IPS DF 4.7 (cell line): ENCODE data around the gene MALRD1.

Experiments used
- DNase-seq: peaks from one replicate; pipeline ENCODE4 v3.0.0-alpha.2; 2013; ENCODE audit warnings: low spot score; ENCODE audit errors: extremely low read depth

MALRD1 gene

DNA sequence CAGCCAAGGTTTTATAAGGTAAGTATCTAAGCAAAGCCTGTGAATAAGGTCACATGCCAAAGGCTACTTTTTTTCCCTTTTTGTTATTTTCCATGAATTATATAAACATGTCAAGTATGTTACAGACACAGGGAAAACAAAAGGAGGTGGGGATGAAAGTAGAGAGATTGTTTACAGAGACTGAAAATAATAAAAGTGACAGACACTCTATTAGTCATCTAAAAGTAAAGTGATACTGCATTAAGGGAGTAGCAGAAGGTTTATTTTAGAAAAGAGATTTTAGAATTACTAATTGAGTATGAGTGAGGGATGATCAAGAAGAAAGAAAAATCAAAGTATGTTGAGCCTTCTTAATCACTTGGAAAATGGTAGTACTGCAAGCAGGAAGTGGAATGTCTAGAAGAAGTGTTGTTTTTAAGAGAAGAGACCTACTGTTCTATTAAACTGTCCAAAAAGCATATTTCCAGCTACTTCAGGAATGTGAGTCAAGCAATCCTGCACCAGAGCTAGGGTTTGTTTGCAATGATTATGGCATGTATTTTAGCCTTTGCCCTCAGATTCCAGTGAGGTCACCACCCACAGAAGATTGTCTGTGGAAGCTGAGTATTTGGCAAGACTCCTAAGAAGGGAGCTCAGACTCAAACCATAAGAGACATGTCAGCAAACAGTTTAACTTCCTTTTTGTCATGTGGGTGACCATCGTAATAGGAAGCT, 589.7 kb downstream of the MALRD1 start:
- no peak for DNase-seq

DNA sequence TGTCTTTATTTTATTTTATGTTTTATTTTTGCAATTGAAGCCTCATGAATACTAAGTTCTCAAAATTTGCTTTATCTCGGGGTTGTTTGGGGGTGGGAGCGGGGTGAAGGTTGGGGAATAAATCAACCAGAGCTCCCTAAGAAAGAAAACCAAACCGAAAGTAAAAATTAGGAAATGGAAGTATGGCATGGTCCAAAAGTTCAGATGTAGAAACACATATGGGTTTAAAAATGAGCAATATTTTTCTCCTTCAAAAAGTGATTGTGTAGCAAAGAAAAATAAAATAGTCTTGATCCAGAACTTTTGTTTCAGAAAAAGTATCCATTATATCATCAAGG, 590.3 kb downstream of the MALRD1 start:
- no peak for DNase-seq

DNA sequence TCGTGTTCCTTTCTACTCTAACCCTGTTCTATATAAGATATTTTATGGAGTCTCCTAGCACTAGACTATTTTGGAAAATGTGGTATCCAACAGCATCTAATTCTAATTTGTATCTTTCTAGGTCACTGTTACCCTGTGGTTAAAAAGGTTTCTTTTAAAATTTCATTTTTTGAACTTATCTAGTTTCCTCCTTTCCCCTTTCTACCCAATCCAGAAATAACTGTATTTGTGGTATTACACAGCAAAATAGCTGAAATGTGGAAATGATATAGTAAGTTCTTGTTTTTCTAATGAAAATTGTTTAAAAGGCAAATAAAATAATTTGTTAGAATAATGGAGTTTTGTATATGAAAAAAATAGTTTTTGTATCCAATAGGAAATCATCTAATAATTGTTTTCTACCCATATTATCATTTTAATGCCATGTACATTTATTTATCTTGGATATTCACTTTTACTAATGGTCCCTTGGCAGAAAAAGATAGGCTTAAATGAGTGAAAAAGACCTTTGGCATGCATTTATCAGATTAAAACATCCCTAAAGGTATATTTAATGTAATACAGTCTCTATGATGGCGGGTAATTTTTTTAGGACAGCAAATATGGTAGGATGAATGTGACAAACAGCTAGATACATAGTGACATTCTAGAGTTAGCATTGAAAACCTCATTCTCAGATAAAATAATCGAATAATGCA, 592.1 kb downstream of the MALRD1 start:
- no peak for DNase-seq

DNA sequence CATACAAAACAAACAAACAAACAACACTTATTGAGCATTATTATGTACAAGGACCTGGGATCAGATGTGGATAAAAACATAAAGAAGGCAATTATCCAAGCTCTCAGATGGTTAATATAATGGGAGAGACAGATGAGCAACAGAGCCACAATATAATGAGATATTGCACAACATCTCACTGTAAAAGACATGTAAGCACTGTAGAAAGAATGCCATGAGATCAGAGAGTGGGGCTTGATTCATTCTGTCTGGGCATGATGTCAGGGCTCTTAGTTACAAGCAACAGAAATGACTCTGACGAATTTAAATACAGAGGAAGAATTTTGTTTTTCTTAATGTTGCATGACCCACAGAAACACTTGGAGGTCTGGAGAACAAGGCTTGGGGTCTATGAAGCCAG, 602.9 kb downstream of the MALRD1 start:
- DNase-seq: no peak

DNA sequence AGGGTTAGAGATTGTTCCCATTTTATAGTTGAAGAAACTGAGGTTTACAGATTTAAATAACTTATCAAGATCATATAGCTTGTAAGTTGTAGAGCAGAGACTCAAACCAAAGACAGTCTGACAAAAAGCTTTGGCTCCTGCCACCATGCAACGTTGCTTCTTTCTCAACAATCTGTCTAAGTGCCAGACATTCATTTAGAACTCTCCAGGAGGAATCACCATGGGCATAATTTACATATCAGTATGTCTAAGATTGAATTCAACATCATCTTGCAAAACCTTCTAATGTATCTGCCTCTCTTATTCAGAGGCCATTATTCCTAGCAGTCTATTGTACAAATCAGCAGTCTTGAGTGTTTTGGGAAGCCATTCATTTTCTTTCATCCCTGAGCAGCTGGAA, 604.1 kb downstream of the MALRD1 start:
- no peak for DNase-seq

DNA sequence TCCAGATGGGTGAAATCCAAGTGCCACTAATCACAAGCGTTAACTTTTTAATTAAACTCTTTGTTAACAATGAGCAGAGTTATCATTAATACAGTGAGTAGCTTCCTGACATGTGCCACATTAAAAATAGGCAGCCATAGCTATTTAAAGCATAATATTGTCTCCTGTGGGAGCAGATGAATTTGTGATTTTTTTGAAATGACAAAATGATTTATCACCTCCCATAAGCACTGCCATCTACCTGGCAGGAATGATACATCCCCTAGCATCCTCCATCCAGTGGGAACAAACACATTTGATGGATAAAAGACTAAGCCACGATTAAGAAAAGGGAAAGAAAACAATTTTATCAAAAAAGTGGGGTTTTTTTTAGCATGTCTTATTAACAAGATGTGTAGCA, 605.3 kb downstream of the MALRD1 start:
- no peak for DNase-seq

DNA sequence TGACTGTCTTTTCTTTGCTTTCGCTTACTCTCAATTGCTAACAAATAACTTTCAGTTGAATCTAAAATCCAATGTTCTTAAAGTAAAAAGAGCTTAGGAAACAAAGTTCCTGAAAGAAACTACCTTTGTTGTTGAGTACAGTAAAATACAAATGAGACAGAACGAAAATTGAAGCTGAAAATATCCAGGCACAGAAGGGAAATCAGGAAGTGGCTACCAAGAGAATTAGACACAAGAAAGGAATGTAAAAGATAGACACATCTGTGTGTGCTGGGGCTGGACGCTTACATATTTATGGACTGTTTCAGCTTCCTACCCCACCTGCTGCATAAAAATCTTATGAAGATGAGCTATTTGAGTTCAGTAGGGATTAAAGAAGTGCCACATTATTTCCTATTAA, 606.0 kb downstream of the MALRD1 start:
- DNase-seq: no peak

DNA sequence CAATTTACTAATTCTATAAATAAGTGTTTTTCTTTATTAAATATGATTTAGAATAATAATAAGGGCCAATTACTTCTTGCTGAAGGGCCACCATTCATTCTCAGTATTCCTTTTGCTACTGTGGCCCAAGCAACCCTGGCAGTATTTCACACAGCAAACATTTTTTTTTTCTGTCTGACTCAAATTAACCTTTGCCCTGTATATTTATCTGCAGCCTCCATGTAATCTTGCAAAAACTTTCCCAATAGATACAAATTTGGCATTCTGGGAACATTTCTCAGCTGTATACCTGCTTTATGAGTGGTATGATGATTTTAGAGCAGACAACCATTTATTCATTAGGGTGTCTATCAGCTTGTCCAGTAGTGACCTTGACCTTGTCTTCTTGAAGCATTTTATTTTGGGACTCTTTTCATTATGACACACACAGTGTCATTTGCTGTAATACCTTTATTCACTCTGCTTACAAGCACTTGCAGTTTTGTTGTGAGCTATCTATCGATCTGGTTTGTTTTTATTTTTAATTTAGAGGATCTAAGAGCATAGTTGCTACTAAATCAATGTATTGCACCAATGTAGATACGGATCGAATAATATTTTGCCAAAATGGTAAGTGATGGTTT, 607.9 kb downstream of the MALRD1 start:
- no peak for DNase-seq

DNA sequence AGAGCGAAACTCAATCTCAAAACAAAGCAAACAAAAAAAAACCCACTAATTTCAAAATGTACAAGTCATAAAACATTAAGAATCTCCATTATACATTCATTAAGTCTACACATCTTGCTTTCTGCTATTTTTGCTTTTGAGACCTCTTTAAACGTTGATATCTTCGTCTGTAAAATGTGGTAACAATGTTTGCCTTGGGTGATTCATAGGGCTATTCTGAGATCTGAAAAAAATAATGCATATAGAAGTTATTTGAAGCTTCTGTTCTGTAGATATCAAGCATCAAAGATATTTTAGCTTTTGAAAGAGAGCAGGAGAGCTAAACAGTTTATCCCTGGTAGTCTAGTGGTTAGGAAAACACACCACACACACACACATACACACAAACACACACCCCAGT, 609.5 kb downstream of the MALRD1 start:
- DNase-seq: no peak

DNA sequence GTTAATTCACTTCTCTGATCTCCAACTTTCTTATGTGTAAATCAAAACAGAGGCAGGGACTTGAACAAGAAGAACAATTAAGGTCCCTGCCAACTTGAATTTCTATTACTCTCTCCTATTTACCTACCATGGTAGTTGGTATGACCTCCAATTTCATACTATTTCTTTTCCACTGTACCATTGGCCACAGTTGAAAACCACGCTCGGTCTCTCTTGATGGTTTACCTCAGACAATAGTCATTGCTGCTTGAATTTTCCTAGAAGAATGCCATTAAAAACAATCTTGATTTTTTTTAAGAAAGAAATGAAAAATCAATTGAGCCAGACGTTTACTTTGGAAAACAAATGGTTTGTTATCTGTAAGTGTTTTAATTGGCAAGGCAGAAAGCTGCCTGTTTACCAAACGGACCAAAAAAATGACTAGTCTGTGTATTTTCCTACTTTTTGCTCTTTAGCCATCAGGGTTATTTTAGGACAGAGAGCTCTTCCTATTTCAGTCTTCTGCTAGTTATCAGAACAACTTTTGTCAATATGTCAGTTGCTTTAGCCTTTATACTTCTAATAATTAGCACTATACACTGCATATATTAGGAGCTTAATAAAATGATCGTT, 610.1 kb downstream of the MALRD1 start:
- no peak for DNase-seq

DNA sequence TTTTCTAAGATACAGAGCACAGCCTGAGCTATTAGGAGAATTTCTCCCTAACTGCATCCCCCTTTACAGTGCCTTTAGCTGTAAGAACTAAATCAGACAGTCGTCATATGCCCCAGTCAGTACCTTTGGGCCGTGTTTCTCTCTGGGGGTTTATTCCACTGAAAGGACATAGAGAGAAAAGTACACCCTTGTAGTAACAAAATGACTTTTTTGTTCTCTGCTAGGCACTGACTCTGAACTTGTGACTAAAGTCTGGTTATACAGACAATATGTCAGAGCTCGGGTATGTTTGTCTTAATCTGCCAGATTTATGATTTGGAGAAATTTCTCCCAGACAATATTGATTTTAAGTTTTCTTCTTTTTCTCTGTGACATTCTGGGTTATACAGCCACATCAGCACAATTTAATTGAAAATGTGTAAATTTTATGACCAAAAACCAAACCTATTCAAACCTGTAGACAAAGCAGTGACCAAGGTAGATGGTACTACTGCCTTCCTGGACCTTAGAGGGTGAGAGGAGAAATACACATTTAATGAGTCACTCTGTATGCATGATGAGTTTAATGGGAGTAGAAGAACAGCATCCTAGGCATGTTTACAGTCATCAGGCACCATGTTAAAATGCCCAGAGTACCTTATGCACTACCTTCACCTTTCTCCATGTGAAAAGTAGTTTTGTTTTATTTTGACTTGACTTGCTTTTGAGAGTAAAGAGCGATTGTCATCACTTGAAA, 611.5 kb downstream of the MALRD1 start:
- DNase-seq: no peak

DNA sequence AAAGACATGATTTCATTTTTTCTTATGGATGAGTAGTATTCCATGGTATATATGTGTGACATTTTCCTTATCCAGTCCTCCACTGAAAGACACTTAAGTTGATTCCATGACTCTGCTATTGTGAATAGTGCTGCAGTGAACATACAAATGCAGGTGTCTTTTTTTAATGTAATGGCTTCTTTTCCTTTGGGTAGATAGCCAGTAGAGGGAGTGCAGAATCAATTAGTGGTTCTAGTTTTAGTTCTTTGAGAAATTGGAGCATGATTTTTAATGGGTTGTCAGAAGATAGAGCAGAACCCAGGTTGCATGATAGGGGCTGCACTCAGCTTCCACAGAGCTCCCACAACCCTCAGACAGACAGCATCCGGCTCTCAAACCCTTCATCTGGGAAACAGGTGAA, 614.7 kb downstream of the MALRD1 start:
- DNase-seq: no peak

DNA sequence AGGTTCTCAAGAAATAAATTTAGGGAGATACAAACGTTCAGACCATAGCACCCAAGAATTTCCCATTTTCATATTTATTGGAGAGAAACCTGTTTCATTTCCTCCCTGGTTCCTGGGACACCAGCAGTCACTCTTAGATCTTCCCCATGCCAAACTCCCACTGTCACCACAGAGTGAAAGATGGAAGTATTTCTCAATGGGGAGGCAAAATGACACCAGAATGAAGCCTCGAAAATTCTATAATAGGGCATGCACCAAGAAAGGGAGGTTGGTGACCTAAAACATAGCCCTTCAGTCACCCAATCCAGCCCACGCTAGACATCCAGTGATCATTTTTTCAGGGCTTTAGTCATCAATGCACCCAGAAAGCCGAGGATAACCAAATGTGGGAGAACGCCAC, 619.5 kb downstream of the MALRD1 start:
- no peak for DNase-seq

DNA sequence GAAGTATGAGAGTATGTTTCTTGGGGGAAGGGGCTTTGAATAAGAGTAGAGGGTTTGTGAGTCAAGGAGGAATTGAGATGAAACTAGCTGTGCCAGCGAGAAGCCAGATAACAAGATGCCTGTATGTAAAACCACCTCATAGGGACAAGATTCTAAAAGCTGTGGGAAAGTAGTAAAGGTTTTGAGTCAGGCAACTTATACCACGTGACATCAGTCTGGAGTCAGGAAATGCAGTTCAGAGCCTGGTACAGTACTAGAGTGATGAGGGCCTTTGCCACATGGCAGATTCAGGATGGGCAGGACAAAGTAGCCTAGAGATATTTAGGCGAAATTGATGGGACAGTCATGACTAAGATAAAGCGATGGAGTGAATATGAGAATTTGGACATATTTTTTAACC, 627.5 kb downstream of the MALRD1 start:
- no peak for DNase-seq

DNA sequence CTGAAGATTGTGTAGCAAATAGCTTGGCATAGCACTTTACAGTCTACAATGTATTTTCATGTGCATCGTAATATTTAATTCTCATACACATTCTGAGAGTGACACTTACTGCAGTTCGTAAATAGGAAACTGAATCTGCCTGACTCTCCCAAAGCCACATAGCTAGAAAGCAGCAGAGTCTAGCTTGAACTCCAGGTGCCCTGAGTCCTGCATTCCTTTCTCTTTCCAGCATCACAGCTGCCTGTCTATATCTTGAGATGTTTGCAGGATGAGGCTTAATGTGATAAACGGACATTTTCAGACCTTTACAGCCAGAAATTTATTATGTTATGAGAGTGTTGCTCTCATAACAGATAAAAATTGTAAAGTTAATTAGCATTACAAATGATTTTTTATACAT, 634.8 kb downstream of the MALRD1 start:
- no peak for DNase-seq

DNA sequence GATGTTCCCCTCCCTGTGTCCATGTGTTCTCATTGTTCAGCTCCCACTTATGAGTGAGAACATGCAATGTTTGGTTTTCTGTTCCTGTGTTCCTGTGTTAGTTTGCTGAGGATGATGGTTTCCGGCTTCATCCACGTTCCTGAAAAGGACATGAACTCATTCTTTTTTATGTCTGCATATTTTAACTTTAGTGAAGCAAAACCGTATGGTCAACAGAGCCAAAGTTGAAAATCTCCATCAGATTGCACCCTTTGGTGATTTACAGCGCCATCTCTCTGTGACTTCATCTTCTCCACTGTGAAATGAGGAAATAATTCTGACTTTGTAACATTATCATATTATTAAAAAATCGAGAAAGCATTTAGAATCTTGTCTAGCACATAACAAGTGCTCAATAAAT, 635.4 kb downstream of the MALRD1 start:
- no peak for DNase-seq

DNA sequence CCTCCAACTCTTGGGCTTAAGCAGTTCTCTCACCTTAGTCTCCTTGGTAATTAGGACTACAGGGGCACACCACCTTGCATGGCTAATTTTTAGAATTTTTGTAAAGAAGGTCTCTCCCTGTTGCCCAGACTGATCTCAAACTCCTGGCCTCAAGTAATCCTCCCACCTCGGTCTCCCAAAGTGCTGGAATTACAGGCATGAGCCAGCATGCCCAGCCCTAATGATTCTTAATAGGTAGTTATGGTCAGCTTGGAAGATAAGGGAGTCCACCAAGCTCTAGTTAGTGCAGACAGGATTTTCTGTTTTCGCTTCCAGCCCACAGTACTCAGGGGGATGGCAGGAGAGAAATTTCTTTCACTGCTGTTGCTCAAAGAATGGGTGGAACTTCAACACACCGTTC, 639.7 kb downstream of the MALRD1 start:
- no peak for DNase-seq

DNA sequence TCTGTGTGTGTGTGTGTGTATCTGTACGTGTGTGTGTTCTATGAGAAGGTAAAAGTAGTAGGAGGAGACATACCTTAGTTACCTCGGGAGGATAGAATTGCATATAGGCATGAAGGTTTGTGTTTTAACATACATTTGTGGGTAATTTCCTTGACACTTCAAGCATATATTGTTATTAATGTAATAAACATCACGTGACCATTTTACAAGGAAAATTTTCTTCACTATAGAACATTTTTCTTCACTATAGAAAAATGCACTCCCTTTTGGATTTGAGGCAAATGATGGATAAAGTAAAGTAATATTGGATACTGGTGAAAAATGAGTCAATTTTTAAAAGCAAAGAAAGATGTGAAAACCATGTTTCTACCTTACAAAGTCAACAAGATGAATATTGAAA, 640.6 kb downstream of the MALRD1 start:
- DNase-seq: no peak

DNA sequence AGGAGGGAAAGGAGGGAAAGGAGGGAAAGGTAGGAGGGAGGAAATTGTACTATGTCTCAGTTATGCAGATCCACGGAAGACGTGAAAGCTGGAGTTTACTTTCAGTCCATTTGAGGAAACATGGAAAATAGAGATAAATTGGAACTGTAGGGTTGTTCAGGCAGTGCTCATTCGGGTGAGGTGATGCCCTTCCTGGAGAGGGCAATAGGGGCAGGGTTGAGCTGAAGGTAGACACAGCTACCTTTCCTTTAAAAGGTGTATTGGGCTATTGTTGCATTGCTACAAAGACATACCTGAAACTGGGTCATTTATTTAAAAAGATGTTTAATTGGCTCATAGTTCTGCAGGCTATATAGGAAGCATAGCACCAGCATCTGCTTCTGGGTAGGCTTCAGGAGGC, 650.7 kb downstream of the MALRD1 start:
- DNase-seq: no peak

DNA sequence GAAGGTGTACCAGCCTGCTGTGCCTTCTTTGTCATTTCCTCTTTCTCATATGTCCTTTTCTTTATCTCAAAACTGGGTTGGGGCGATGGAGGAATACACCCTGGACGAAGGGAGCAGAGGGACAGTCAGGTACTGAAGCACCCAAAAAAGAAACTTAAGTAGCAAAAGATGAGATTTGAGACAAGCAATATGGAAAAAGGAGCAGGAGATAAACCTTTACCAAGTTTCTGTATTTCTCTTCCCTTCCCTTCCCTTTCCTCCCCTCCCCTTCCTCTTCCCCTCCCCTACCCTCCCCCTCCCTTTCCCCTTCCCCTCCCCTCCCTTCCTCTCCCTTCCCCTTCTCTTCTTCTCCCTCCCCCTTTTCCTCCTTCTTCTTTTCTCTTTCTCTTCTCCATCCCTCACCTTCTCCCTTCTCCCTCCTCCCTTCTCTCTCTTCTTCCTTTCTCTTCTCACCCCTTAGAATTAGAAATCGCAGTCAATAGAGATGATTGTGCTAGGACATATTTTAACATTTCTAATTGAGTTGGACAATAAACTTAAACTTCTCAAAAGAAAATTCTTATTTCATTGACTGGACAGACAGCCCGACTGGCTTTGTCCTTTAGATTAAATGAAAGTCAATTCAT, 652.9 kb downstream of the MALRD1 start:
- no peak for DNase-seq

DNA sequence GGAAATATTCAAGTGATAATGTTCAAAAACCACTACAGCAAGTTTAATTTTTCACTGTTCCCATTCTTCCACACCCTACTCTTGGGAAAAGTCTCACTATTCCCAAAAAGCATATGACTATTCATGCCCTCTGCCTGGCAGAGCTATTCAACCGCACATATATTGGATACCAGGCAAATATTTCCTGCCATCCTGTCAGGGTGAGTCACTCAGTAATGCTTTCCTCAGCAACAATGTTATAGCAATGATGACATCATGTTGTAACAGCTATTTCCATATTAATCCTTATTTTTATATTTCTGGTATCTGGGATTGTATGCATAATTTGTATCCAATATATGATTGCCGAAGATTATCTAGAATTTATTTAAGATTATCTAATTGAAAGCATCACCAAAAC, 653.6 kb downstream of the MALRD1 start:
- no peak for DNase-seq
